Stimulated activated CD8-positive, alpha-beta memory T cell treated with anti-CD3 and anti-CD28 coated beads, Interleukin-7, amount 100 ng/mL, for 4 hours (primary cell): ENCODE results near the gene RPS5.
"Not testable (repeated sequence)": the region's sequence is repeated elsewhere in the genome, so short reads cannot be mapped to it uniquely, and the experiment has no call there.

ENCODE experiments used
- DNase-seq, 2 donors: peaks; one replicate each; pipeline ENCODE4 v3.0.0-alpha.2; 2020; ENCODE audit warnings: low read depth in 2 of 2

Gene RPS5

DNA sequence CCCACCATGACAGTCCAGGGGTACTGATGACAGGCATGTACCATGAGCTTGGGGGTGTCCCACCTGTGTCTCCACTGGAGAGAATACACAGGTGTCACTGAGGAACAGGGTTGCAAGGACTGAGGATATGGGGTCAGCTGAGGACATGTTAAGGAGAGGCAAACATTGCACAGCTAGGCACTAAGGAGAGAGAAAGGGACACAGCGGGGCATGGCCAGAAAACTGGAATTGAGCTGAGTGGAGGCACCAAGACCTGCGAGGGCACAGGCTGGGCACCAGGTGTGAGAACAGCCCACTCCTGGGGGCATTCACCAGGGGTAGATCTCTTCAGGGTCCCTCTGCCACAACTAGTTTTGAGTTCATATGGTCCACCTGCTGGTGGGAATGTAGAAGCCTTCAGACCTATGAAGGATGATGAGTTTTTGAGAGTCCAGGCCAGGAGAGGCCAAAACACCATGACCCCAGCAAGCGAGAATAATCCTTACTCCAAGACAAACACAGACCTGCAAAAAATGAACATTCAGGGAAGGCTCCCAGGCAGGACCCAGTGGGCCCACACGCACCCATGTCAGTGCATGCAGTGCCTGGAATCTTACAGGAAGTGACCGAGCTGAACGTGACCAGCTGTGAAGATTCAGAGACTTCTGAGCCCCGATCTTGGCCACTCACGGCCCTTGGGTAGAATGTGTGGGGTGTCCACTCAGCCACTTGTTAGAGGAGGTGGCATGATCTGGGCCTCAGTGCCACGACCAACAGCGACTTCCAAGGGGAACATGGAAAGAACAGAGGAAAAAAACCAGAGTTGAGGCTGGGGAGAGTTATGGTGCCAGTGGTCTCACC lies 20.0 kb downstream of the RPS5 start:
- DNase-seq = no peak

DNA sequence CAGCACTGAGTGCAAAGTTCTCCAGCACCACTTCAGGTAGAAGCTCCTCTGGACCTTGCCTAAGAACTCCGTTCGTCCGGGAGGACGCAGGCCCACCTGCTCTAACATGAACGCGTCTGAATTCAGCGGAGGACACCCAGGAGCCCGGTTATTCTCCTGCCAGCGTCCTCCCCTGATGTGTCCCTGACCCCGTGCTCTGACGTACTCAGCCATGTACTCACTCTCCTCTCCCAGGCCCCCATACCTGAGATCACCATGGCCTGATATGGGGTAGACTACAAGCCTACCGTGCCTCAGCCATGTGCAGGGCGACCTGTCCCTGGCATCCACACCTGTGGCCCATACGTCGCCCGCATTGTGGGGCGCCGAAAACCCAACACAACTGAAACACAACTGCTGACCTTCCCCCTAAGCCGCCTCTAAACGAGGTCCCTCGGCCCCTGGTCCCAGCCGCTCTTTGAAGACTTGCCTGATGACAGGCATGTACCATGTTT lies 20.6 kb downstream of the RPS5 start:
- DNase-seq = no peak

DNA sequence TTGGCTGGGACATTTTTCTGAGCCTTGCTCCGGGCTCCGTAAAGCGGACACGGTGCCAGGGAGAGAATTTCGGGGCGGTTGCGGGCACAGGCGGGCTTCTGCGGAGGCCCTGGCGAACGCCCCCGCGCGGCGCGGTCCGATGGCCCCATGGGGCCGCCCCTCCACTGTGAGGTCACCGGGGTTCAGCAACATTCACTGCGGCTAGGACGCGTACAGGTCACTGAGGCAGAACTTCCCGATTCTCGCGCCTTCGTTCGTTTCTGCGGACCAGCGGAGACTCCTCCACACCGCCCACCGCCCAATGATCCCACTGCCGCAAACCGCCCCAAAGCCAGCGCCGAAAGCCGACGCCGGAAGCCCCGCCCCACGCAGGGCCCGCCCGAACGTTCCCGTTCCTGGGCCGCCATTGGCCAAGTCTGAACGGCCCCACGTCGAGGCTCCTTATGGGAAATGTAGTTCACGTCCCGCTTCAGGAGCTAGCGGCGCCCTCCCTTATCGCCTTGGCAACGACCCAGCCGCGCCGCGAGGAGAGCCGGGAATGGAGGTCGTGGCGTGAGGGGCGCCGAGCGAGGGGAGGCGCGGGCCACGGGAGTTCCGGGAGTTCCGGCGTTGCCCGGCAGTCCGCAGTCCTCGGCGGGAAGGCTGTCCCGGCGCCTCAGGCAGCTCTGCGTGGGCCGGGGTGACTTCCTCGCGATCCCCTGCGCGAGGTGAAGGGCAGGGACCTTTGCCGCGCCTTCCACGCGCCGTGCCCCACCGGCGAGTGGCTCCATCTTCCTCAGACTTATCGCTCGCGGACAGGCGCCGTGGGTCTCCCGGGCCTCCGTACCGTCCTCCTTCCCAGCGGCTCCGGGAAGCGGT lies 21.3 kb downstream of the RPS5 start, which contains the start of gene ZNF584:
TSS of gene ZNF584 (plus strand) at position 498 of the 858 bp plus-strand sequence. CDS start 499 bp downstream, outside the sequence.
- DNase-seq = peak; percentile 90 to 95

DNA sequence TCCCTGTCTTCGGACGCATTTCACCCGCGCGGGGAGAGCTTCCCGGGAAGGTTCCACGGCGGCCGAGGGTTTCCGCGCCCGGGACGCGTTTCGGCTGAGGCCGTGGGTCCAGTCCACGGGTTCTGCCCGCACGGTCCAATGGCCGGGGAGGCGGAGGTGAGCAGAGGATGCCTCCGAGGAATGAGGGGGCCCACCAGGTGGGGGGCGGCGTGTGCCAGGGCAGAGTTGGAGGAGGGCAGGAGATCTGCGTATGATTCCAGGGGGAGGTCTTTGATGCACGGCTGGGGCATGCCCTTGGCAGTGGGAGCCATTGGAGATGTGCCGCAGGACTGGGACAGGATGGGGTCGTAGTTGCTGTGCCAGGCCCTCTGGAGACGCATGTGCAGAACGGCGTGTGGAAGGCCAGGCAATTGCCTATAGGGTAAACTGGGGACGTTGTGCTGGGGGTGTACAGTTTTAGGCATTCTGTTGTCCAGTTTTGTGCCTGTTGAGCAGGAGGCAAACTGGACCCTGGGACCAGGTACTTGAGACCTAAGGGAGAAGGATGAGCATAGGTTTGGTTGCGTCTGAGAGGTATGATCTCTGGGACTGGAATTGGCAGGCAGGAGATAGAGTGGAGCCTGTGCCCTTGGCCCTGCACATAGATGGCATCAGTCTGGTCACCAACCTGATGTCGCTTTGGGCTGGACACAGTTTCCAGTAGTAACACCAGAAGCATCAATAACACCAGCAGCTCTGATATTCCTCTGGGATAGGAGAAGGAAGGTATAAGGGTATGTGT lies 22.1 kb downstream of the RPS5 start:
- no peak for DNase-seq

DNA sequence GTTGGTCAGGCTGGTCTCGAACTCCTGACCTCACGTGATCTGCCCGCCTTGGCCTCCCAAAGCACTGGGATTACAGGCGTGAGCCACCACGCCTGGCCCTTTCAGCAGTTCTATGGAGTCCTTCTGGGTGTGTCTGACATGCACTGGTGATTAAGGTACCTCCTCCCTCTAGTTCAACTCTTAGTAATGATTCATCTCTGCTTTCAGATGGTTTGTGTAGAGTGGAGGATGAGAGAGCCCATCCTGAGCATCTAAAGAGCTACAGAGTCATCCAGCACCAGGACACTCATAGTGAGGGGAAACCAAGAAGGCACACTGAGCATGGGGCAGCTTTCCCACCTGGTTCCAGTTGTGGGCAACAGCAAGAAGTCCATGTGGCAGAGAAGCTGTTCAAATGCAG lies 29.5 kb downstream of the RPS5 start:
- no peak for DNase-seq

DNA sequence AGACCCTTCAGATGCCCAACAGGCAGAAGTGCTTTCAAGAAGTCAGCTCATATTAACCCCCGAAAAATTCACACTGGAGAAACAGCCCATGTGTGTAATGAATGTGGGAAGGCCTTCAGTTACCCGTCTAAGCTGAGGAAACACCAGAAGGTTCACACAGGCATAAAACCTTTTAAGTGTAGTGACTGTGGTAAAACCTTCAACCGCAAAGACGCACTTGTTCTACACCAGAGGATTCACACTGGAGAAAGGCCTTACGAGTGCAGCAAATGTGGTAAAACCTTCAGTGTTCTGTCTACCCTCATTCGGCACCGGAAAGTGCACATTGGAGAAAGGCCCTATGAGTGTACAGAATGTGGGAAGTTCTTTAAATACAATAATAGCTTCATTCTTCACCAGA lies 30.0 kb downstream of the RPS5 start:
- DNase-seq = no peak

DNA sequence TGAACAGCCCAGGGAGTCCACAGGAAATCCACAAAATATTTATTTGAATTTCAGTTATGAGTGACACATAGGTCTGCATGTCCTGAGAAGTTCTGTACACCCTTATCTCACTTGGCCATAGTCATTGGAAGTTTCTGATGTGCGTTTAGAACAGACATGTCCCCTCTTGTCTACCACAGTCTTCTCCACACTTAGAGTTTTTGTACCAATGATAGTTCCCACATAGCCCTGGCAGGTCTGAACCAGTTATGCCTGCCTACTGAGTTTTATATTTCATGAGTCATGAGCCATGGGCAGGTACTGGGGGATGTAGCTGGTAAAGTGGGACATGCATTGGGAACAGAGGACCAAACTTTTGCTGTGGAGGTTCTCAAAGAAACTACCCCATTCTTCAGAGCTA lies 41.5 kb downstream of the RPS5 start:
- DNase-seq = no peak

DNA sequence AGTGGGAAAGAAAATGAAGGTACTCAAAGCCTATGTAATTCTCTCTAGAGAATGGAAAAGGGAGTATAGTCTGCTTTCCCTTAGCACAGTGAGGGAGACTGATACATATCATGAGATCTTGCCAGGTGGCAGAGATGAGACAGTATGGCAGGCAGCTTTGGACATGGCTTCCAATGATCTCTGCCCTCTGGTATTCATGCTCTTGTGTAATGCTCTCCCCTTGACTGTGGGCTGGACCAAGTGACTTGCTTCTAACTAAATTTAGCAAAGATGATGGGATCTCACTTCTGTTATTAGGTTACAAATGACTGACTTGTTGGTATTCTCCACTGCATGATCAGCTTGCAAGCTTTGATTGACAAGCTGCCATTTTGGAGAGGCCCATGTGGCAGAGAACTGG lies 42.7 kb downstream of the RPS5 start:
- no peak for DNase-seq

DNA sequence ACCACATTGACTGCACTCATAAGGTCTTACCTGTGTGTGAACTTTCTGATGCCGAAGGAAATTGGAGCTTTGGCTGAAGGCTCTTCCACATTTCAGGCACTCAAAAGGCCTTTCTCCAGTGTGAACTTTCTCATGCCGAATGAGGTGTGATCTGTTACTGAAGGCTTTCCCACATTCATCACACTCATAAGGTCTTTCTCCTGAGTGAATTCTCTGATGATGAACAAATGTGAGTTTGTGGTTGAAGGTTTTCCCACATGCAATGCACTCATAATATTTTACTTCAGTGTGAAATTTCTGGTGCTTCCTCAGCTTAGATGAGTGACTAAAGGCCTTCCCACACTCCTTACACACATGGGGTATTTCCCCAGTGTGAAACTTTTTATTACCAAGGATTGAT lies 47.1 kb downstream of the RPS5 start:
- DNase-seq = no peak

DNA sequence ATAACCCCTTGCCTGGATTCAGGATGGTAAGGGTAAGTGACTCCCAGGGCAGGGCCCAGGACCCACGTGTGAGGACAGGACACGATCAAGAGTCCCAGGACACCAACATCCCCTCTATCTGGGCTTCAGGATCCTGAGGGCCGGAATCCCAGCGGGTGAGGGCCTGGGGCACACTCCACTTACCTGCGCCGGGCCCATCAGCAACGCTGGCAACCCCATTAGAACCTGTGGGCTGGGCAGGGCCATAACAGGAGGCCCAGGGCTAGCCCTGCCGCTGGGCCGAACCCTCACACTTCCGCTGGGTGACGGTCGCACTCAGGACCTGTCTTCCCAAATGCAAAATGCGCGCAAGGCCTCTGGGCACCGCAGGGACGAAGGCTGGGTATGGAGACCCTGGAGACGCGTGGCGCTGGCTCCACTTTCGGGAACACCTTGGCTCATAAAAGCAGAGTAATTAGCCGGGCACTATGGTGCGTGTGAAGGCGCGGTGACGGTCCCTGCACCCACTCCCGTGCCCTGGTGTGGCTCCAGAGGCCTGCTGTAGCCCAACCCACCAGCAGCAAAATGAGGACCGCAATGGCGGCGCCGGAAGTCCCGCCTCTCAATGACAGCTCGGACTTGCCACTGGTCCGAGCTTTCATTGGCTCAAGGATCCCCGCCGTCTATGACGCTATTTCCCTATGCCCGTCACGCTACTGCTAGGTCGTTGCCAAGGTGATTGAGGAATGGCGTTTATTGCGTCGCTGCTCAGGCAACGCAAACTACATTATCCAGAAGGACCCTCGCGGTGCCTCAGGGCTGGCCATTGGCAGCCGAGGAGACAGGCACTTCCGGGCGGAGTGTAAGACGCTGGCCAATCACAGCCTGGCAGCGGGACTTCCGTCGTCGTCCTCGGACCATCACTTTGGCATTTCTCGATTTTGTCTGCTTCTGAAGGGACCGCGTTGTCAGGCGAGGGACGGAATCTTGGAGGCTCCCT lies 52.8 kb downstream of the RPS5 start, which contains the start of gene ZNF132:
TSS of gene ZNF132 (minus strand) at position 578 of the 979 bp plus-strand sequence. CDS start at position 246, 332 bp downstream.
- DNase-seq = peak; percentile 93 to 95

DNA sequence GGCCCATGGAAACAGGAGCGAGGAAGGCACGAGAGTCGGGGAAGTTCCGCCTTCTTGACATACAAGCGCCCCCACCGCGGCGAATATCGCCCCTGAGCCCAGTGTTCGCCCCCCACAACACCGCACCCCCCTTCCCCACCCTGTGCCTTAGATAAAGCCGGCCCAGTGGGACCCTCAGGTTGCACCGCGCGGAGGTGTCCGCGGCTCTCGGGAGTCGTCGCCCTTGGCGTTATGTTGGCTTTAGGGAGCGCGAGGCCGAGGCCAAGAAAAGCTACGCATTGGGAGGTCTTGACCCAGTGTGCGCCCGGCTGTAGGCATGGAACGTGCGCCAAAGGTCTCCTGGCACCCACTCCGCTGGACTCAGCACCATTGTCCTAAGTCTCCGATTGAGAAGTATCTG lies 53.5 kb downstream of the RPS5 start:
- DNase-seq = no peak

DNA sequence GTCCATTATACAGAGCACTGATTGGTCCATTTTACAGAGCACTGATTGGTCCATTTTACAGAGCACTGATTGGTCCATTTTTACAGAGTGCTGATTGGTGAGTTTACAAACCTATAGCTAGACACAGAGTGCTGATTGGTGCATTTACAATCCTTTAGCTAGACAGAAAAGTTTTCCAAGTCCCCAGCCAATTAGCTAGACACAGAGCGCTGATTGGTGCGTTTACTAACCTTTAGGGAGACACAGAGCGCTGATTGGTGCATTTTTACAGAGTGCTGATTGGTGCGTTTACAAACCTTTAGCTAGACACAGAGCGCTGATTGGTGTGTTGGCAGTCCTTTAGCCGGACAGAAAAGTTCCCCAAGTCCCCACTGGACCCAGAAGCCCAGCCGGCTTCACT lies 55.9 kb downstream of the RPS5 start:
- DNase-seq = not testable (repeated sequence)
